Measurements from ENCODE around the gene VIL1. TPM values are rescaled to one million over a fixed set of nuclear protein-coding genes. Genes with fewer than 3 reads are reported as not detected.
A peak's percentile ranks its signal among the peaks of the same experiment; 100 is the strongest.

The VIL1 gene
- polyA plus RNA-seq, 1 donor (not counting 4 experiments of a cell fraction or from before 2014, with no cell fraction given) = not detected

DNA sequence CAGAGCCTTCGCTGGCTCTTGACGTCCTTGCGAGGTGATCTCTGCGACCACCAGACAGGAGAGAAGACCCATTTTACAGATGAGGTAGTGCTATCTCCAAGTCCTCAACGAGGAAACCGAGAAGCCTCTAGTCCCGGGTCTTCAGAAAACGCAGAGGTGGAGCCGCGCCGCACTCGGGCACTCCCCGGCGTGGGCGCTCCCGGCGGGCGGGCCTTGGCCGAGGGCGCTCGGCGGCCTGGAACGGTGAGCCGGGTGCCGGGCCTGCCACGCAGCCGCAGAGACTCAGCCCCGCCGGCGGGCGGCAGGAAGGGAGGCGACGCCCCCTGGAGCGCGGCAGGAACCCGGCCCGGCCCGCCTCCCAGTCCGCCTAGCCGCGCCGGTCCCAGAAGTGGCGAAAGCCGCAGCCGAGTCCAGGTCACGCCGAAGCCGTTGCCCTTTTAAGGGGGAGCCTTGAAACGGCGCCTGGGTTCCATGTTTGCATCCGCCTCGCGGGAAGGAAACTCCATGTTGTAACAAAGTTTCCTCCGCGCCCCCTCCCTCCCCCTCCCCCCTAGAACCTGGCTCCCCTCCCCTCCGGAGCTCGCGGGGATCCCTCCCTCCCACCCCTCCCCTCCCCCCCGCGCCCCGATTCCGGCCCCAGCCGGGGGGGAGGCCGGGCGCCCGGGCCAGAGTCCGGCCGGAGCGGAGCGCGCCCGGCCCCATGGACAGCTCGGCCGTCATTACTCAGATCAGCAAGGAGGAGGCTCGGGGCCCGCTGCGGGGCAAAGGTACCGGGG, 19.3 kb upstream of the VIL1 start, which contains the start of gene CTDSP1:
Gene CTDSP1 (plus strand): TSS at position 478 of the 776 bp plus-strand sequence. CDS start 223 bp downstream, at position 701.
- dilution Hi-C loops (cut with MboI; ENCODE audit: extremely low pct_ligation_motif_present, low sequenced_read_pairs) = no loop called here
- Histone ChIP-seq H3K79me2 (ENCODE audit: control insufficient read depth, insufficient read depth, low read length) (peaks cover 26% of the 10 kb centered on the region), H3K9me1 (ENCODE audit: control insufficient read depth, extremely low read depth, insufficient read depth, low read length) (no peaks in the 10 kb centered on the region), H3K9ac (ENCODE audit: control insufficient read depth, extremely low read depth, insufficient read depth, low read length) (peak within 1 kb of the TSS; percentile 86), H3K4me3 (ENCODE audit: control insufficient read depth in 2 of 3, extremely low read depth in 1 of 3, insufficient read depth in 2 of 3, low read depth in 1 of 3, low read length in 3 of 3) (peak within 1 kb of the TSS; percentile 81 to 95 (median 82)), H3K27me3 (ENCODE audit: control insufficient read depth, extremely low read depth, insufficient read depth, low read length) (no peaks in the 10 kb centered on the region), H3K36me3 (ENCODE audit: control insufficient read depth in 2 of 2, extremely low read depth in 1 of 2, insufficient read depth in 2 of 2, low read length in 2 of 2) (peaks cover 6 to 10% of the 10 kb centered on the region in 2 experiments), H3K9me3 (ENCODE audit: control insufficient read depth, low read depth, low read length) (no peaks in the 10 kb centered on the region), H4K20me1 (ENCODE audit: control insufficient read depth, extremely low read depth, insufficient read depth, low read length) (no peaks in the 10 kb centered on the region), H3K27ac (ENCODE audit: control insufficient read depth, insufficient read depth, low read length) (peak within 1 kb of the TSS; percentile 84), H3K4me1 (ENCODE audit: control insufficient read depth, extremely low read depth, insufficient read depth, low read length) (peaks cover 26% of the 10 kb centered on the region), H2AFZ (ENCODE audit: control insufficient read depth, low read length) (peak within 1 kb of the TSS; percentile 33), H3K4me2 (ENCODE audit: control insufficient read depth, extremely low read depth, insufficient read depth, low read depth, low read length) (peak within 1 kb of the TSS; percentile 90)
- no peak for TF ChIP-seq CTCF (optimal IDR thresholded peaks at IDR 0.05 in 1 of 3, IDR thresholded peaks at IDR 0.05 in 1 of 3, conservative IDR thresholded peaks at IDR 0.05 in 1 of 3; ENCODE audit: extremely low read depth in 1 of 3, insufficient read depth in 2 of 3, low read length in 3 of 3)
- FAIRE-seq = no peak
- DNase-seq (ENCODE audit: low read depth, low spot score) = no peak

DNA sequence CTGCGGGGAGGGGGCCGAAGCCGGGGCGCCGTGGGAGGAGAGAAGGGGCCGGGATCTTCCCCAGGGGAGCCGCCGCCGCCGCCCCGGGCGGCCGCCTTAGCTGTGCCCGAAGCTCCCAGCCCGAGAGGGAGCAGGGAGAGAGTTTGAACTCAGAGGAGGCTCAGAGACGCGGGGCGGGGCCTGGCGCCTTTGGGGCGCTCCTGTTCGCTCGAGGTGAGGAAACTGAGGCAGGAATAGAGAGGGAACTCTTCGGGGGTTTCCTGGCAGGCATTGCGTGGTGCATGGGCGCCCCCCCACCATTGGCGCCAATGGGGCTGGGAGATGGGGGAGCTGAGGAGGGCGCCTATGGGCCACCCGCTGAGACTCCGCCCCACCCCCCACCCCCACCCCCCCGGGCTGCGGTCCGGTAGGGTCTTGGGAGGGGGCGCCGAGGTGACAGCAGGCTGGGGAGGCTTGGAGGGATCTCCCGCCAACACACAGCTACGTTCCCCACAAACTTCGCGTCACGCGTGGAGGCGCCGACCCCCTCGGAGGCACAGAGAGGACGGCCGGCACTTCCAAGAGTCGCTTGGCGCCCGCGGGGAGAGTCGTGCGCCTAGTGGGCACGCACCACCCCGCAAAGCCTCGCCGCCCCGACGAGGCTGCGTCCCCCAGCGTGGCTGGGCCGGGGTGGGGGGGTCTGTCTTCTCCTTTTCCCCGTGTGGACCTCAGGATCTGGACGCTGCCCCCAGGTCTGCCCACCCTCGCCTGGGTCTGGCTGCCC, 18.6 kb upstream of the VIL1 start:
- H3K9ac ChIP-seq (ENCODE audit: control insufficient read depth, extremely low read depth, insufficient read depth, low read length) = peak overlapping the region; percentile 81
- no peak for TF ChIP-seq CTCF (optimal IDR thresholded peaks at IDR 0.05 in 1 of 3, IDR thresholded peaks at IDR 0.05 in 1 of 3, conservative IDR thresholded peaks at IDR 0.05 in 1 of 3; ENCODE audit: extremely low read depth in 1 of 3, insufficient read depth in 2 of 3, low read length in 3 of 3)
- TF ChIP-seq EZH2 (IDR thresholded peaks at IDR 0.05; ENCODE audit: low read length) = no peak
- no peaks in the 10 kb centered on the region for H4K20me1 ChIP-seq (ENCODE audit: control insufficient read depth, extremely low read depth, insufficient read depth, low read length)
- peaks cover 26% of the 10 kb centered on the region for H3K79me2 ChIP-seq (ENCODE audit: control insufficient read depth, insufficient read depth, low read length)
- dilution Hi-C loops (cut with MboI; ENCODE audit: extremely low pct_ligation_motif_present, low sequenced_read_pairs) = no loop called here
- H3K27ac ChIP-seq (ENCODE audit: control insufficient read depth, insufficient read depth, low read length) = peak overlapping the region; percentile 64
- H3K9me3 ChIP-seq (ENCODE audit: control insufficient read depth, low read depth, low read length) = no peaks in the 10 kb centered on the region
- peaks cover 28% of the 10 kb centered on the region for H3K4me1 ChIP-seq (ENCODE audit: control insufficient read depth, extremely low read depth, insufficient read depth, low read length)
- H3K4me2 ChIP-seq (ENCODE audit: control insufficient read depth, extremely low read depth, insufficient read depth, low read depth, low read length) = peak overlapping the region; percentile 58
- no peaks in the 10 kb centered on the region for H3K27me3 ChIP-seq (ENCODE audit: control insufficient read depth, extremely low read depth, insufficient read depth, low read length)
- H3K9me1 ChIP-seq (ENCODE audit: control insufficient read depth, extremely low read depth, insufficient read depth, low read length) = no peaks in the 10 kb centered on the region
- FAIRE-seq = no peak
- DNase-seq (ENCODE audit: low read depth, low spot score) = no peak
- H3K4me3 ChIP-seq (ENCODE audit: control insufficient read depth in 2 of 3, extremely low read depth in 1 of 3, insufficient read depth in 2 of 3, low read depth in 1 of 3, low read length in 3 of 3) = peak overlapping the region; percentile 70 to 89 (median 82)
- H2AFZ ChIP-seq (ENCODE audit: control insufficient read depth, low read length) = no peak overlapping the region
- H3K36me3 ChIP-seq (ENCODE audit: control insufficient read depth in 2 of 2, extremely low read depth in 1 of 2, insufficient read depth in 2 of 2, low read length in 2 of 2) = peaks cover 11 to 13% of the 10 kb centered on the region in 2 experiments
